SK-N-MC (cell line): Measurements from ENCODE around the gene ZC3H12A.

Experiments
- EZH2 ChIP-seq: fragments of 200-600 bp; sonication (generic); IDR thresholded peaks from one replicate; pipeline ENCODE4 v1.6.1; 2017; ENCODE audit warnings: antibody characterized with exemption
- FOXP2 ChIP-seq: optimal IDR thresholded peaks from 2 replicates; pipeline ENCODE3; 2011; ENCODE audit warnings: mild to moderate bottlenecking, moderate library complexity; ENCODE audit not compliant: insufficient read depth; ENCODE audit errors: extremely low read length, control extremely low read depth
- POLR2AphosphoS5 ChIP-seq: IDR thresholded peaks from 2 replicates; pipeline ENCODE4 v1.6.1; 2012; ENCODE audit warnings: mild to moderate bottlenecking, low read depth, low read length, borderline replicate concordance

DNA sequence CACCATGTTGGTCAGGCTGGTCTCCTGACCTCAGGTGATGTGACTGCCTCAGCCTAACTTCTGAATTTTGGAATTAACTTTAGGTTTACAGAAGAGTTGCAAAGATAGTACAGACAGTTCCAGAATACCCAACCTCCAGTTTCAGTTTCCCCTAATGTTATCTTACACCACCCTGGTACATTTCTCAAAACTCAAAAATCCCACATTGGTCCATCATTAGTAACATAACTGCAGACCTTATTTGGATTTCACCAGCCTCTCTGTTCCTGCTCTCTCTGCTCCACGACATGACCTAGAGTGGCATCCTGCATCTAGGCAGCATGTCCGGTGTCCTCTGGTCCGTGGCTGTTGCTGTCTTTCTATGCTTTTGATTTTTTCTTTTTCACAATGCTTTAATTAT, 5.0 kb upstream of the ZC3H12A start:
- no peak for TF ChIP-seq EZH2
- TF ChIP-seq POLR2AphosphoS5: no peak
- no peak for TF ChIP-seq FOXP2
